Mesenchymal stem cell (in vitro differentiated cells and primary cell): ENCODE results near the gene SPNS2.

Experiments
- DNase-seq: peaks from one replicate; pipeline ENCODE4 v3.0.0-alpha.2; 2013
- H2AFZ ChIP-seq: one replicate; pipeline ENCODE4 v1.6.1; 2013; ENCODE audit warnings: low read depth, mild to moderate bottlenecking, control low read depth, inconsistent platforms, low read length, moderate library complexity
- H2AK5ac ChIP-seq: 2 replicates; pipeline ENCODE4 v1.6.1; 2013; ENCODE audit warnings: low read length, moderate library complexity, mild to moderate bottlenecking, inconsistent platforms; ENCODE audit not compliant: severe bottlenecking
- H2BK120ac ChIP-seq: one replicate; pipeline ENCODE4 v1.6.1; 2013; ENCODE audit warnings: low read depth, mild to moderate bottlenecking, inconsistent platforms, low read length, moderate library complexity
- H2BK12ac ChIP-seq, 2 experiments: one replicate each; pipeline ENCODE4 v1.6.1; 2013; ENCODE audit warnings: inconsistent platforms in 2 of 2, low read length in 2 of 2, mild to moderate bottlenecking in 2 of 2, moderate library complexity in 2 of 2, control low read depth in 1 of 2
- H2BK15ac ChIP-seq: one replicate; pipeline ENCODE4 v1.6.1; 2013; ENCODE audit warnings: mild to moderate bottlenecking, low read depth, inconsistent platforms; ENCODE audit not compliant: poor library complexity, severe bottlenecking
- H2BK5ac ChIP-seq: 2 replicates; pipeline ENCODE4 v1.6.1; 2013; ENCODE audit warnings: low read depth, mild to moderate bottlenecking, low read length, control low read depth, inconsistent platforms; ENCODE audit not compliant: poor library complexity, severe bottlenecking
- H3K14ac ChIP-seq, 2 experiments: one replicate each; pipeline ENCODE4 v1.6.1; 2013; ENCODE audit warnings: inconsistent platforms in 2 of 2, low read length in 2 of 2, control low read depth in 1 of 2, mild to moderate bottlenecking in 1 of 2, moderate library complexity in 1 of 2
- H3K18ac ChIP-seq, 2 experiments: one replicate each; pipeline ENCODE4 v1.6.1; 2013; ENCODE audit warnings: inconsistent platforms in 2 of 2, low read length in 2 of 2, control low read depth in 1 of 2, low read depth in 1 of 2, mild to moderate bottlenecking in 1 of 2
- H3K23ac ChIP-seq, 2 experiments: one replicate each; pipeline ENCODE4 v1.6.1; 2013; ENCODE audit warnings: inconsistent platforms in 2 of 2, low read length in 2 of 2, mild to moderate bottlenecking in 2 of 2, moderate library complexity in 2 of 2, control low read depth in 1 of 2
- H3K27ac ChIP-seq: 2 replicates; pipeline ENCODE4 v1.5.1; 2013; ENCODE audit warnings: mild to moderate bottlenecking, moderate library complexity, low read length, control low read depth, inconsistent platforms; ENCODE audit not compliant: poor library complexity, severe bottlenecking
- H3K27me3 ChIP-seq, 2 experiments: 2 replicates each; pipeline versions ENCODE4 v1.6.1 to v1.7.0; 2013; ENCODE audit warnings: low read length in 2 of 2, mild to moderate bottlenecking in 2 of 2, moderate library complexity in 2 of 2, control low read depth in 1 of 2, inconsistent platforms in 1 of 2; ENCODE audit not compliant: control insufficient read depth in 1 of 2, insufficient read depth in 1 of 2
- H3K36me3 ChIP-seq, 2 experiments: 2 replicates each; pipeline versions ENCODE4 v1.6.1 to v1.7.0; 2013; ENCODE audit warnings: low read length in 2 of 2, control low read depth in 1 of 2, inconsistent platforms in 1 of 2, low read depth in 1 of 2, mild to moderate bottlenecking in 1 of 2; ENCODE audit not compliant: insufficient read depth in 2 of 2, control insufficient read depth in 1 of 2
- H3K4ac ChIP-seq, 2 experiments: one replicate each; pipeline ENCODE4 v1.6.1; 2013; ENCODE audit warnings: inconsistent platforms in 2 of 2, low read length in 2 of 2, mild to moderate bottlenecking in 2 of 2, moderate library complexity in 2 of 2, control low read depth in 1 of 2, low read depth in 1 of 2
- H3K4me1 ChIP-seq: 2 replicates; pipeline ENCODE4 v1.6.1; 2013; ENCODE audit warnings: low read depth, low read length, control low read depth; ENCODE audit not compliant: control insufficient read depth, insufficient read depth
- H3K4me2 ChIP-seq: 2 replicates; pipeline ENCODE4 v1.6.1; 2013; ENCODE audit warnings: low read length, mild to moderate bottlenecking, inconsistent platforms; ENCODE audit not compliant: poor library complexity, severe bottlenecking
- H3K4me3 ChIP-seq, 2 experiments: 2 replicates each; pipeline versions ENCODE4 v1.5.1 to v1.7.0; 2013; ENCODE audit warnings: low read length in 2 of 2, mild to moderate bottlenecking in 2 of 2, control low read depth in 1 of 2, low read depth in 1 of 2; ENCODE audit not compliant: insufficient read depth in 1 of 2
- H3K79me1 ChIP-seq: replicated peaks from 2 replicates; pipeline ENCODE4 v1.6.1; 2013; ENCODE audit warnings: mild to moderate bottlenecking, control low read depth, low read length, inconsistent platforms; ENCODE audit not compliant: poor library complexity, severe bottlenecking
- H3K9ac ChIP-seq: 2 replicates; pipeline ENCODE4 v1.7.0; 2013; ENCODE audit warnings: mild to moderate bottlenecking, low read length, moderate library complexity
- H3K9me3 ChIP-seq: 2 replicates; pipeline ENCODE4 v1.7.0; 2013; ENCODE audit warnings: mild to moderate bottlenecking, low read length; ENCODE audit not compliant: control insufficient read depth
- H4K8ac ChIP-seq: one replicate; pipeline ENCODE4 v1.6.1; 2013; ENCODE audit warnings: inconsistent platforms, mild to moderate bottlenecking, low read length, moderate library complexity
- H4K91ac ChIP-seq: one replicate; pipeline ENCODE4 v1.6.1; 2013; ENCODE audit warnings: mild to moderate bottlenecking, low read length, inconsistent platforms
- WGBS: methylation state at CpG from one replicate; pipeline ENCODE4 v1.1.7; 2013; ENCODE audit warnings: mixed read lengths; 5-methylcytosine and 5-hydroxymethylcytosine counted together

Gene SPNS2

GRCh38 chr17:4586043-4586442 lies 87.4 kb downstream of the SPNS2 start:
- Histone ChIP-seq H4K91ac (no peak overlapping the region), H3K79me1 (no peaks in the 10 kb centered on the region), H3K18ac (no peak overlapping the region), H3K4me1 (peaks cover 33% of the 10 kb centered on the region), H3K4me2 (no peak overlapping the region), H2AK5ac (no peak overlapping the region), H3K14ac (no peak overlapping the region), H3K27me3 (peaks cover 66 to 86% of the 10 kb centered on the region in 2 experiments), H3K27ac (no peak overlapping the region), H2BK15ac (no peak overlapping the region), H2BK5ac (no peak overlapping the region), H3K36me3 (no peaks in the 10 kb centered on the region), H4K8ac (no peak overlapping the region), H3K9me3 (no peaks in the 10 kb centered on the region), H3K23ac (peak overlapping the region in 1 of 2 experiments; percentile 27), H2AFZ (no peak overlapping the region), H3K4ac (no peak overlapping the region), H2BK120ac (no peak overlapping the region), H2BK12ac (no peak overlapping the region), H3K9ac (no peak overlapping the region), H3K4me3 (no peak overlapping the region)
- DNase-seq, result no peak
- 83% methylated on average over 9 of the region's 9 CpGs for WGBS

GRCh38 chr17:4587195-4587594 lies 88.5 kb downstream of the SPNS2 start:
- Histone ChIP-seq H3K4me1 (peaks cover 36% of the 10 kb centered on the region), H2AK5ac (no peak overlapping the region), H3K9ac (no peak overlapping the region), H2BK15ac (no peak overlapping the region), H2AFZ (no peak overlapping the region), H3K18ac (no peak overlapping the region), H3K27ac (no peak overlapping the region), H2BK12ac (peak overlapping the region in 1 of 2 experiments; percentile 64), H3K4me3 (no peak overlapping the region), H3K14ac (peak overlapping the region in 1 of 2 experiments; percentile 2), H2BK5ac (no peak overlapping the region), H3K4me2 (no peak overlapping the region), H3K4ac (no peak overlapping the region), H4K91ac (no peak overlapping the region), H3K9me3 (no peaks in the 10 kb centered on the region), H2BK120ac (no peak overlapping the region), H3K27me3 (peaks cover 66 to 84% of the 10 kb centered on the region in 2 experiments), H3K79me1 (no peaks in the 10 kb centered on the region), H3K36me3 (no peaks in the 10 kb centered on the region), H3K23ac (no peak overlapping the region), H4K8ac (no peak overlapping the region)
- DNase-seq, result no peak
- whole genome bisulfite sequencing, result 84% methylated on average over 7 of the region's 7 CpGs

- Histone ChIP-seq H2BK5ac (no peak overlapping the region), H3K14ac (no peak overlapping the region), H3K4me2 (no peak overlapping the region), H3K4me1 (peaks cover 35% of the 10 kb centered on the region), H3K4ac (no peak overlapping the region), H2AK5ac (no peak overlapping the region), H3K27me3 (peaks cover 61 to 78% of the 10 kb centered on the region in 2 experiments), H3K4me3 (no peak overlapping the region), H3K9me3 (no peaks in the 10 kb centered on the region), H3K18ac (no peak overlapping the region), H3K27ac (no peak overlapping the region), H4K91ac (no peak overlapping the region), H2BK15ac (peak overlapping the region; percentile 84), H2BK12ac (no peak overlapping the region), H3K23ac (no peak overlapping the region), H4K8ac (no peak overlapping the region), H2BK120ac (no peak overlapping the region), H2AFZ (no peak overlapping the region), H3K9ac (no peak overlapping the region), H3K36me3 (no peaks in the 10 kb centered on the region), H3K79me1 (no peaks in the 10 kb centered on the region)
- peak; percentile 24 for DNase-seq
- WGBS, result 26% methylated on average over 7 of the region's 9 CpGs
Measured at GRCh38 chr17:4587803-4588202, 89.1 kb downstream of the SPNS2 start.

GRCh38 chr17:4588391-4588790 lies 89.7 kb downstream of the SPNS2 start:
- Histone ChIP-seq H2AK5ac (no peak overlapping the region), H3K79me1 (no peaks in the 10 kb centered on the region), H3K4me1 (peaks cover 35% of the 10 kb centered on the region), H3K23ac (no peak overlapping the region), H2BK12ac (peak overlapping the region in 1 of 2 experiments; percentile 43), H3K4ac (no peak overlapping the region), H3K27ac (no peak overlapping the region), H3K4me3 (no peak overlapping the region), H3K36me3 (no peaks in the 10 kb centered on the region), H2BK15ac (peak overlapping the region; percentile 58), H4K8ac (no peak overlapping the region), H3K27me3 (peaks cover 55 to 75% of the 10 kb centered on the region in 2 experiments), H2BK120ac (peak overlapping the region; percentile 35), H2AFZ (no peak overlapping the region), H3K4me2 (no peak overlapping the region), H3K14ac (no peak overlapping the region), H3K9me3 (no peaks in the 10 kb centered on the region), H2BK5ac (no peak overlapping the region), H4K91ac (no peak overlapping the region), H3K18ac (no peak overlapping the region), H3K9ac (no peak overlapping the region)
- 83% methylated on average over 11 of the region's 11 CpGs for WGBS
- no peak for DNase-seq
